Measurements from ENCODE around the gene DHRSX.

Gene DHRSX

DNA sequence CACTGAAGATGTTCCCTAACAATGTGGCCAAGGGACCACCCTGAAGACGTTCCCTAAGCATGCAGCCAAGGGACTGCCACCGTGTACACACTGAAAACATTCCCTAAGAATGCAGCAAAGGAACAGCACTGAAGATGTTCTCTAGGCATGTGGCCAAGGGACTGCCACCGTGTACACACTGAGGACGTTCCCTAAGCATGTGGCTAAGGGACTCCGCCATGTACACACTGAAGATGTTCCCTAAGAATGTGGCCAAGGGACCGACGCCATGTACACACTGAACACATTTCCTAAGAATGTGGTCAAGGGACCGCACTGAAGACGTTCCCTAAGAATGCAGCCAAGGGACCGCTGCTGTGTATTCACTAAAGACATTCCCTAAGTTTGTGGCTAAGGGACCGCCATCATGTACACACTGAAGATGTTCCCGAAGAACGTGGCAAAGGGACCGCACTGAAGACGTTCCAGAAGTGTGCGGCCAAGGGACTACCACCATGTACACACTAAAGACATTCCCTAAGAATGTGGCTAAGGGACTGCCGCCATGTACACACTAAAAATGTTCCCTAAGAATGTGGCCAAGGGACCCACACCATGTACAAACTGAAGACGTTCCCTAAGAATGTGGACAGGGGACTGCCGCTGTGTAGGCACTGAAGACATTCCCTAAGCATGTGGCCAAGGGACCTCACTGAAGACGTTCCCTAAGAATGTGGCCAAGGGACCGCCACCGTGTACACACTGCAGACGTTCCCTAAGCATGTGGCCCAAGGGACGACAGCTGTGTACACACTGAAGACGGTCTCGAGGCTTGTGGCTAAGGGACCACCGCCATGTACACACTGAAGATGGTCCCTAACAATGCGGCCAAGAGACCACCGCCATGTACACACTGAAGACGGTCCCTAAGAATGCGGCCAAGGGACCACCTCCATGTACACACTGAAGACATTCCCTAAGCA is 54.8 kb downstream of the DHRSX start:
- no peak for FAIRE-seq
- no peak for TF ChIP-seq CTCF (IDR thresholded peaks at IDR 0.05; ENCODE audit: insufficient read depth, missing control alignments)
- DNase-seq (ENCODE audit: insufficient read length, low spot score): no peak

DNA sequence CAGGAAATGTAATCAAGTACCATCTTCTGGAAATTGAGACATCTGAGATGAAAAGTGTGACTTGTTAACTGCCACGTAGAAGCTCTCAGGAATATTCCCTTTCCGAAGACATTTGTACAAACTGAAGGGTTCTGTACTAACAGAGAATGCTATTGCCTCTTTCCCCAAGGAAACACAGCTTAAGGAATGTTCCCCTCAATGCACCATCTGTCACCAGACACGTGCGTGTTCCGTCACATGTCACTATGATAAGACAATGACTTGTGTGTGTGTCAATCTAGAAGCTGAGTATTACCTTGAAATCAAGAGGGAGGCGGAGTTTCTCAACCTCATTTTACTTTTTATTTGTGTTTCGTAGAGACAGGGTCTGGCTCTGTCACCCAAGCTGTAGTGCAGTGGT is 58.1 kb downstream of the DHRSX start:
- no peak for TF ChIP-seq CTCF (IDR thresholded peaks at IDR 0.05; ENCODE audit: insufficient read depth, missing control alignments)
- DNase-seq (ENCODE audit: insufficient read length, low spot score): no peak
- FAIRE-seq: no peak

- no peak for DNase-seq (ENCODE audit: insufficient read length, low spot score)
- FAIRE-seq: no peak
- TF ChIP-seq CTCF (IDR thresholded peaks at IDR 0.05; ENCODE audit: insufficient read depth, missing control alignments): no peak
Observed at GRCh38 chrX:2441466-2441865, 59.3 kb downstream of the DHRSX start.

GRCh38 chrX:2439613-2440012 is 61.2 kb downstream of the DHRSX start:
- TF ChIP-seq CTCF (IDR thresholded peaks at IDR 0.05; ENCODE audit: insufficient read depth, missing control alignments): no peak
- DNase-seq (ENCODE audit: insufficient read length, low spot score) (no peak), FAIRE-seq (no peak)

- DNase-seq (ENCODE audit: insufficient read length, low spot score) (no peak), FAIRE-seq (no peak)
- no peak for TF ChIP-seq CTCF (IDR thresholded peaks at IDR 0.05; ENCODE audit: insufficient read depth, missing control alignments)
Observed at GRCh38 chrX:2435465-2435864, 65.3 kb downstream of the DHRSX start.

DNA sequence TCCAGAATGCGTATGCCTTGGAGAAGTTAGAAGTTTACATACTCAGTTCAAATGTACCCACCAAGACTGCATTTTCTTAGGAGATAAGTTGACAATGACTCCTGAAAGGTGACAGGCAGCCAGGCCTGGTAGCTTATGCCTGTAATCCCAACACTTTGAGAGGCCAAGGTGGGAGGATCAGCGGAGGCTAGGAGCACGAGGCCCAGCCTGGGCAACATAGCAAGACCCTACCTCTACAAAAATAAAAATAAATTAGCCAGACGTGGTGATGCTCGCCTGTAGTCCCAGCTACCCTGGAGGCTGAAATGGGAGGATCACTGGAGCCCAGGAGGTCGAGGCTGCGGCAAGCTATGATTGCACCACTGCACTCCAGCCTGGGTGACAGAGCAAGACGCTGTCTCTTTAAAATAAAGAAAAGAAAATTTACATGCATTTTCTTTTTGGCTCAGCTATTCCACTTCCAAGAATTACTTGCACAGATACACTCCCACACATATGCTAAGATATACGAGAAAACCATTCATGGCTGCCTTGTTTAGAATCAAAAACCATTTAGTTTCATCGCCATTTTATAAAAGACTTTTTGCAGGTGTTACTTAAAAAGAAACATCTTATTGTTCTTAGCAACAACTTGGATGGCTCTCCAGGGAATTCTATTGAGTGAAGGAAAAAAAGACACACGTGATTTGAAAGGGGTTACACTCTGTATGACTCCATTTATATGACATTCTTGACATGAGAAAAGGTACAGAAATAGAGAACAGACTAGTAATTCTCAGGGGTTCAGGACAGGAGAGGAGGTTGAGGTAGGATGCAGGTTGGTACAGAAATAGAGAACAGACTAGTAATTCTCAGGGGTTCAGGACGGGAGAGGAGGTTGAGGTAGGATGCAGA is 66.3 kb downstream of the DHRSX start:
- no peak for TF ChIP-seq CTCF (IDR thresholded peaks at IDR 0.05; ENCODE audit: insufficient read depth, missing control alignments)
- FAIRE-seq (no peak), DNase-seq (ENCODE audit: insufficient read length, low spot score) (no peak)
